HepG2 (cell line): ENCODE data around the gene DEGS1. TPM values are rescaled to one million over a fixed set of nuclear protein-coding genes. Genes with fewer than 3 reads are reported as not detected.

Experiments
- AHR ChIP-seq: IDR thresholded peaks from 2 replicates; pipeline ENCODE4 v1.6.1; 2018; ENCODE audit warnings: missing genetic modification reagents, missing compliant biosample characterization
- ARHGAP35 ChIP-seq: sonication (generic); formaldehyde crosslinking; IDR thresholded peaks from 2 replicates; pipeline ENCODE4 v1.9.0; 2022; ENCODE audit warnings: mild to moderate bottlenecking, inconsistent platforms, moderate library complexity, missing genetic modification reagents, borderline replicate concordance
- ARID5B ChIP-seq: IDR thresholded peaks from 2 replicates; pipeline ENCODE4 v1.4.0; 2020; ENCODE audit warnings: mild to moderate bottlenecking, missing genetic modification reagents
- BHLHE40 ChIP-seq: IDR thresholded peaks from 2 replicates; pipeline ENCODE4 v1.6.1; 2011; ENCODE audit warnings: low read length, improper control_type of control experiment
- CAMTA2 ChIP-seq: sonication (generic); formaldehyde crosslinking; IDR thresholded peaks from 2 replicates; pipeline ENCODE4 v1.4.0; 2020; ENCODE audit warnings: mild to moderate bottlenecking, missing genetic modification reagents, borderline replicate concordance
- NR1H2 ChIP-seq: sonication (generic); formaldehyde crosslinking; IDR thresholded peaks from 2 replicates; pipeline ENCODE4 v1.8.1; 2022; ENCODE audit warnings: low read depth, missing genetic modification reagents, borderline replicate concordance
- NR2F1 ChIP-seq, 2 experiments: fragments of 450-650 bp in 1 of 2; formaldehyde crosslinking in 1 of 2; IDR thresholded peaks; 2 replicates each; pipeline versions ENCODE4 v1.5.0 to v1.6.1; 2016 to 2020; ENCODE audit warnings: mild to moderate bottlenecking in 1 of 2, missing compliant biosample characterization in 1 of 2, missing genetic modification reagents in 1 of 2, moderate library complexity in 1 of 2
- SALL1 ChIP-seq: sonication (generic); formaldehyde crosslinking; IDR thresholded peaks from 2 replicates; pipeline ENCODE4 v1.8.0; 2022; ENCODE audit warnings: mild to moderate bottlenecking, missing genetic modification reagents
- SOX13 ChIP-seq, 3 experiments: fragments of 450-650 bp in 1 of 3; sonication (generic) in 1 of 3; formaldehyde crosslinking in 1 of 3; IDR thresholded peaks in 2 of 3; conservative IDR thresholded peaks in 1 of 3; 2 replicates each; pipeline versions ENCODE4 v1.5.0 to v1.6.1; 2016 to 2020; ENCODE audit warnings: antibody characterized with exemption in 1 of 3, mild to moderate bottlenecking in 1 of 3, missing compliant biosample characterization in 1 of 3, missing genetic modification reagents in 1 of 3, moderate library complexity in 1 of 3
- TBX2 ChIP-seq: sonication (generic); formaldehyde crosslinking; IDR thresholded peaks from 2 replicates; pipeline ENCODE4 v1.5.0; 2020; ENCODE audit warnings: missing genetic modification reagents, mild to moderate bottlenecking, borderline replicate concordance
- ZBTB1 ChIP-seq: sonication (generic); formaldehyde crosslinking; IDR thresholded peaks from 2 replicates; pipeline ENCODE4 v1.4.0; 2020; ENCODE audit warnings: missing genetic modification reagents, borderline replicate concordance
- ZBTB34 ChIP-seq: sonication (generic); formaldehyde crosslinking; IDR thresholded peaks from 2 replicates; pipeline ENCODE4 v1.8.0; 2022; ENCODE audit warnings: mild to moderate bottlenecking, missing genetic modification reagents
- ZMYM2 ChIP-seq: sonication (generic); formaldehyde crosslinking; IDR thresholded peaks from 2 replicates; pipeline ENCODE4 v1.8.0; 2022; ENCODE audit warnings: mild to moderate bottlenecking, missing genetic modification reagents
- ZNF224 ChIP-seq: sonication (generic); formaldehyde crosslinking; IDR thresholded peaks from 2 replicates; pipeline ENCODE4 v1.5.0; 2020; ENCODE audit warnings: mild to moderate bottlenecking, missing genetic modification reagents
- ZNF3 ChIP-seq: IDR thresholded peaks from 2 replicates; pipeline ENCODE4 v1.7.0; 2017; ENCODE audit warnings: inconsistent platforms
- ZNF577 ChIP-seq: sonication (generic); formaldehyde crosslinking; IDR thresholded peaks from 2 replicates; pipeline ENCODE4 v1.4.0; 2020; ENCODE audit warnings: mild to moderate bottlenecking, low read depth, missing genetic modification reagents, borderline replicate concordance
- ZNF607 ChIP-seq: sonication (generic); formaldehyde crosslinking; IDR thresholded peaks from 2 replicates; pipeline ENCODE4 v1.5.1; 2020; ENCODE audit warnings: missing genetic modification reagents, mild to moderate bottlenecking, borderline replicate concordance
- ZNF678 ChIP-seq: sonication (generic); formaldehyde crosslinking; IDR thresholded peaks from 2 replicates; pipeline ENCODE4 v1.4.0; 2020; ENCODE audit warnings: mild to moderate bottlenecking, missing genetic modification reagents
- ZNF766 ChIP-seq: sonication (generic); formaldehyde crosslinking; IDR thresholded peaks from 2 replicates; pipeline ENCODE4 v1.5.0; 2020; ENCODE audit warnings: missing genetic modification reagents, borderline replicate concordance
- ZNF782 ChIP-seq: sonication (generic); formaldehyde crosslinking; IDR thresholded peaks from 2 replicates; pipeline ENCODE4 v1.4.0; 2020; ENCODE audit warnings: missing genetic modification reagents, mild to moderate bottlenecking, borderline replicate concordance
- ZNF790 ChIP-seq: sonication (generic); formaldehyde crosslinking; IDR thresholded peaks from 2 replicates; pipeline ENCODE4 v1.8.0; 2022; ENCODE audit warnings: missing genetic modification reagents, mild to moderate bottlenecking, borderline replicate concordance
- ZNF839 ChIP-seq: sonication (generic); formaldehyde crosslinking; IDR thresholded peaks from 2 replicates; pipeline ENCODE4 v1.4.0; 2020; ENCODE audit warnings: missing genetic modification reagents, mild to moderate bottlenecking, borderline replicate concordance
- polyA plus RNA-seq, 8 experiments: library from polyadenylated mRNA; depleted of rRNA in 3 of 8; stranded (reverse) in 7 of 8; unstranded in 1 of 8; fragments of >200 nt; fragmentation: Illumina TruSeq in 4 of 8; extraction: Trizol in 4 of 8; gene quantifications; 2 replicates each; pipeline versions ENCODE4 v1.2.1 to v1.2.3, GENCODE V29; 2011 to 2016; ENCODE audit warnings: low read depth in 4 of 8, missing spikeins in 1 of 8, mixed read lengths in 1 of 8; ENCODE audit not compliant: insufficient read depth in 1 of 8
- total RNA-seq, 5 experiments: library from RNA; depleted of rRNA; stranded (reverse); fragments of >200 nt; fragmentation: Illumina TruSeq; extraction: Trizol; gene quantifications; 2 replicates each; pipeline ENCODE4 v1.2.3, GENCODE V29; 2016; ENCODE audit warnings: low read depth in 1 of 5
- TF ChIP-seq, protein P1 (sequence below): IDR thresholded peaks from 2 replicates; pipeline ENCODE4 v1.6.1; 2012; ENCODE audit warnings: inconsistent platforms
- TF ChIP-seq, protein P2 (sequence below): IDR thresholded peaks from 2 replicates; pipeline ENCODE4 v1.6.1; 2016; ENCODE audit warnings: mild to moderate bottlenecking, missing biosample characterization, missing genetic modification reagents

Gene DEGS1
- total and polyA plus RNA-seq, 2 of the 13 experiments (the other 11 are each of a cell fraction or from before 2014, with no cell fraction given) = 18.1 to 35.9 TPM

DNA sequence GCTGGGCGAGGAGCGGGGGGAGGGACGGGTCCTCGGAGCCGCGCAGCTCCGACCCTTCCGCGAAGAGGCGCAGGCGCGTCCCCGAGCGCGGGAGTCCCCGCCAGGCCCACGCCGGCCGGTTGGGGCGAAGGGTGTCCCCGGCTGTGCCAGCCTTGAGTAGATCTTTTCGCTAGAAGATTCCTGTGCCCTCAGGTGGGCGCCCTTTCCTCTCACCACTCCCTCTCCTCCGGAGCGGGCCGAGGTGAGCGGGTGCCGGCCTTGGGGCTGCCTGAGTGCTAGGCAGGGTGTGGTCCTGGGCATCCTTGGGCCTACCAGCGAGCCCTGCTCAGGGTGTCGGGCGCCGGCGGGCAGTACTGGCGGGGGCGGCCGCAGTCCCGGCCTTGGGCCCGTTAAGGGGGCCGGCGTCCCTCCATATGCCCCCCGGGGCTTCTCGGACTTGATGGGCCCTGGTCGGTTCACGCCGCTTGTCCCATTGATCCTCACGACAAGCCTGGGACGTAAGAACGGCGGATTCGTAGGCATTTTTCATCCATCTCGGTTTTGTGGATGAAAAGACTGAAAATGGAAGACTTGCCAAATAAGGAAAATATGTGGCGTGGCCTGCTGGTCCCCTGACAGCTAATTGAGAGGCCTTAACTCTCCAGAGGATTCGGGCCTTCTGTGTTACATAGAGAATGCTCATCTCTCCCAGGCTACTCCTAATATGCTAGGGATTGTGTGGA lies 712 bp downstream of the DEGS1 start (continued):
- TF ChIP-seq ARID5B (CRISPR knock-in tag) (no peak), SOX13 (IDR thresholded peaks at IDR 0.05) (no peak), SOX13 (CRISPR knock-in tag; conservative IDR thresholded peaks at IDR 0.05 in 1 of 2, IDR thresholded peaks at IDR 0.05 in 1 of 2) (0 out of 4 replicates have a peak, but pooled peaks of 1 of the 2 experiments have one; percentile 4), ARHGAP35 (CRISPR knock-in tag) (no peak), ZNF607 (no peak), ZNF839 (CRISPR knock-in tag) (0 out of 2 replicates have a peak, but pooled peaks have one; percentile 73), ZNF224 (CRISPR knock-in tag) (no peak), TBX2 (no peak), AHR (CRISPR knock-in tag) (no peak; the same call in 1 of the 2 replicates), ZBTB34 (no peak), ZBTB1 (CRISPR knock-in tag) (no peak), ZNF678 (no peak), ZNF782 (no peak), ZNF577 (no peak), ZNF766 (CRISPR knock-in tag) (no peak), NR1H2 (CRISPR knock-in tag) (no peak), ZNF790 (CRISPR knock-in tag) (no peak), ZMYM2 (CRISPR knock-in tag) (no peak), CAMTA2 (CRISPR knock-in tag) (no peak), SALL1 (CRISPR knock-in tag) (no peak), BHLHE40 (no peak), ZNF3 (CRISPR knock-in tag) (no peak), NR2F1 (CRISPR knock-in tag; IDR thresholded peaks at IDR 0.05) (no peak)
- TF ChIP-seq, protein P1, sequence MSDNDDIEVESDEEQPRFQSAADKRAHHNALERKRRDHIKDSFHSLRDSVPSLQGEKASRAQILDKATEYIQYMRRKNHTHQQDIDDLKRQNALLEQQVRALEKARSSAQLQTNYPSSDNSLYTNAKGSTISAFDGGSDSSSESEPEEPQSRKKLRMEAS = peak; percentile 54; the same call in 1 of the 2 replicates
- TF ChIP-seq, protein P2, sequence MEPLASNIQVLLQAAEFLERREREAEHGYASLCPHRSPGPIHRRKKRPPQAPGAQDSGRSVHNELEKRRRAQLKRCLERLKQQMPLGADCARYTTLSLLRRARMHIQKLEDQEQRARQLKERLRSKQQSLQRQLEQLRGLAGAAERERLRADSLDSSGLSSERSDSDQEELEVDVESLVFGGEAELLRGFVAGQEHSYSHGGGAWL = no peak; the same call in 1 of the 2 replicates
